ENCODE results near the gene DOCK9.

The DOCK9 gene

GRCh38 chr13:98977568-98978265 is at the start of gene DOCK9:
Gene DOCK9, minus strand, starts transcription at chr13:98978064. Its CDS starts 155 bp downstream, at chr13:98977909.
- DNase-seq (ENCODE audit: low read depth in 1 of 2, low spot score in 1 of 2) = no peak

- DNase-seq (ENCODE audit: low read depth in 1 of 2, low spot score in 1 of 2) = no peak
These were observed 49.4 kb upstream of the DOCK9 start for GRCh38 chr13:99027260-99027659.

GRCh38 chr13:99022941-99023340 is 45.1 kb upstream of the DOCK9 start:
- no peak for DNase-seq (ENCODE audit: low read depth in 1 of 2, low spot score in 1 of 2)

GRCh38 chr13:99018418-99019180 is 40.7 kb upstream of the DOCK9 start:
- no peak for DNase-seq (ENCODE audit: low read depth in 1 of 2, low spot score in 1 of 2)

- no peak for DNase-seq (ENCODE audit: low read depth in 1 of 2, low spot score in 1 of 2)
These were observed 38.0 kb upstream of the DOCK9 start for GRCh38 chr13:99015606-99016490.

- DNase-seq (ENCODE audit: low read depth in 1 of 2, low spot score in 1 of 2) = no peak
These were observed 36.7 kb upstream of the DOCK9 start for GRCh38 chr13:99014522-99014921.

- DNase-seq (ENCODE audit: low read depth in 1 of 2, low spot score in 1 of 2) = no peak
These were observed 36.1 kb upstream of the DOCK9 start for GRCh38 chr13:99013951-99014350.

GRCh38 chr13:99012539-99012938 is 34.7 kb upstream of the DOCK9 start:
- no peak for DNase-seq (ENCODE audit: low read depth in 1 of 2, low spot score in 1 of 2)

- no peak for DNase-seq (ENCODE audit: low read depth in 1 of 2, low spot score in 1 of 2)
These were observed 32.2 kb upstream of the DOCK9 start for GRCh38 chr13:99009987-99010551.

GRCh38 chr13:99008577-99008976 is 30.7 kb upstream of the DOCK9 start:
- DNase-seq (ENCODE audit: low read depth in 1 of 2, low spot score in 1 of 2) = no peak

- no peak for DNase-seq (ENCODE audit: low read depth in 1 of 2, low spot score in 1 of 2)
These were observed 29.6 kb upstream of the DOCK9 start for GRCh38 chr13:99007414-99007986.

- no peak for DNase-seq (ENCODE audit: low read depth in 1 of 2, low spot score in 1 of 2)
These were observed 27.7 kb upstream of the DOCK9 start for GRCh38 chr13:99005609-99006008.

- no peak for DNase-seq (ENCODE audit: low read depth in 1 of 2, low spot score in 1 of 2)
These were observed 27.1 kb upstream of the DOCK9 start for GRCh38 chr13:99004978-99005377.

GRCh38 chr13:99003851-99004471 is 26.1 kb upstream of the DOCK9 start:
- no peak for DNase-seq (ENCODE audit: low read depth in 1 of 2, low spot score in 1 of 2)

- DNase-seq (ENCODE audit: low read depth in 1 of 2, low spot score in 1 of 2) = no peak
These were observed 25.3 kb upstream of the DOCK9 start for GRCh38 chr13:99003186-99003585.

GRCh38 chr13:99002172-99002710 is 24.4 kb upstream of the DOCK9 start:
- no peak for DNase-seq (ENCODE audit: low read depth in 1 of 2, low spot score in 1 of 2)

- no peak for DNase-seq (ENCODE audit: low read depth in 1 of 2, low spot score in 1 of 2)
These were observed 22.3 kb upstream of the DOCK9 start for GRCh38 chr13:99000137-99000536.

GRCh38 chr13:98999639-98999952 is 21.7 kb upstream of the DOCK9 start:
- DNase-seq (ENCODE audit: low read depth in 1 of 2, low spot score in 1 of 2) = no peak

GRCh38 chr13:98998831-98999638 is 21.2 kb upstream of the DOCK9 start:
- DNase-seq (ENCODE audit: low read depth in 1 of 2, low spot score in 1 of 2) = peak in 1 of 2 donors; percentile 11
